NCI-H146 (cell line): ENCODE data around the gene NECAP2.
A peak's percentile ranks its signal among the peaks of the same experiment; 100 is the strongest.

ENCODE experiments used
- DNase-seq: peaks from one replicate; lab custom pipeline; 2025; lab: John Stamatoyannopoulos, UW

NECAP2 gene, protein sequence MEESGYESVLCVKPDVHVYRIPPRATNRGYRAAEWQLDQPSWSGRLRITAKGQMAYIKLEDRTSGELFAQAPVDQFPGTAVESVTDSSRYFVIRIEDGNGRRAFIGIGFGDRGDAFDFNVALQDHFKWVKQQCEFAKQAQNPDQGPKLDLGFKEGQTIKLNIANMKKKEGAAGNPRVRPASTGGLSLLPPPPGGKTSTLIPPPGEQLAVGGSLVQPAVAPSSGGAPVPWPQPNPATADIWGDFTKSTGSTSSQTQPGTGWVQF

DNA sequence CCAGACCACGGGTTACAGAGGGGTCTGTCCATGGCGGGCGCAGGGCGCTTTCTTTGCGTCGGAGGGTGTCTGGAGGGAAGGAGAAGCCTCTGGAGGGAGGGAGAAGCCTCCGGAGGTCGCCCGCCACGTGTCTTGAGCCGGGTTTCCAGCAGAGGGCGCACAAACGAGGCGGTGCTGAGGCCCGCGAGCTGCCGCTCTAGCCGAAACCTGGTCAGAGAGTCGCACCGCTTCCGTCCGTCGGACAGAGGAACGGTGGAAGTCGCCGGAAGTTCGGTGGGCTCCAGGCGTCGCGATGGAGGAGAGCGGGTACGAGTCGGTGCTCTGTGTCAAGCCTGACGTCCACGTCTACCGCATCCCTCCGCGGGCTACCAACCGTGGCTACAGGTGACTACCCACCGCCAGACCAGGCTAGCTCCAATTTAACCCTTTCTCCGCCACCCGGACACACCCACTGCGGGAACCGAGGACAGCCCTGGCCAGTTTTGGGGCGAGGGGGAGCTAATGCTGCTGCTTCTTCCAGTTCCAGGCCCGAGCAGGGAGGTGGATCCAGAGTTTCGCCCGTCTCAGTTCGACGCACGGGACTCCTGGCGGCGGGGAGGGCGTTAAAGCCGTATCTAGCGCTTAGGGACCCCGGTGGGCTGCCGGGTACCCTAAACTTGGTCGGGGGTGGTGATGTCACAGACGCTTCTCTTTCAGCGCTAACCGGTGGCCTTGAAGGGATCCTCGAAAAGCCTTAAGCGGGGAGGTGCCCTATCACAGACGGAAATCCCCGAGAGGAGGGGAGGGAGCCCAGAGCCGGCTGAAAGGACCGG, at the start of gene NECAP2:
TSS of gene NECAP2 (plus strand) at position 255 of the 812 bp plus-strand sequence. CDS start at position 293, 38 bp downstream.
- peak; percentile 85 for DNase-seq

DNA sequence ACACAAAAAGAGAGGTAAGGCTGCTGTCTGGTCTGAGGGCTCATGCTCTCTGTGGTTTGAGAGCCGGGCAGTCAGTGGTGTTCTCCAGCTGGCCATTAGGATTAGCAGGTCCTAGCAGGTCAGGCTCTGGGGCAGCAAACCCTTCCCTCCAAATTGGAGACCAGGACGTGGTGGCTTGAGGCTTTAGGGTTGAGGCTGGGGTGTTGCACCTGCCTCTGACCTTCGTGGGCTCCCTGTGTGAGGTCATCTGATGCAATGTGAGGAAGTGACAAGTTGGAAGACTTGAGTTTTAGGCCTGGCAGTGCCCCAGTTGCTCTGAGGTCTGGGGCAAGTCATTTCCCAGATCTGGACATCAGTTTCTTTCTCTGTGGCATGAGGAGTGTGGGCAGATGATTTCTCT, 49.1 kb upstream of the NECAP2 start:
- DNase-seq = no peak

DNA sequence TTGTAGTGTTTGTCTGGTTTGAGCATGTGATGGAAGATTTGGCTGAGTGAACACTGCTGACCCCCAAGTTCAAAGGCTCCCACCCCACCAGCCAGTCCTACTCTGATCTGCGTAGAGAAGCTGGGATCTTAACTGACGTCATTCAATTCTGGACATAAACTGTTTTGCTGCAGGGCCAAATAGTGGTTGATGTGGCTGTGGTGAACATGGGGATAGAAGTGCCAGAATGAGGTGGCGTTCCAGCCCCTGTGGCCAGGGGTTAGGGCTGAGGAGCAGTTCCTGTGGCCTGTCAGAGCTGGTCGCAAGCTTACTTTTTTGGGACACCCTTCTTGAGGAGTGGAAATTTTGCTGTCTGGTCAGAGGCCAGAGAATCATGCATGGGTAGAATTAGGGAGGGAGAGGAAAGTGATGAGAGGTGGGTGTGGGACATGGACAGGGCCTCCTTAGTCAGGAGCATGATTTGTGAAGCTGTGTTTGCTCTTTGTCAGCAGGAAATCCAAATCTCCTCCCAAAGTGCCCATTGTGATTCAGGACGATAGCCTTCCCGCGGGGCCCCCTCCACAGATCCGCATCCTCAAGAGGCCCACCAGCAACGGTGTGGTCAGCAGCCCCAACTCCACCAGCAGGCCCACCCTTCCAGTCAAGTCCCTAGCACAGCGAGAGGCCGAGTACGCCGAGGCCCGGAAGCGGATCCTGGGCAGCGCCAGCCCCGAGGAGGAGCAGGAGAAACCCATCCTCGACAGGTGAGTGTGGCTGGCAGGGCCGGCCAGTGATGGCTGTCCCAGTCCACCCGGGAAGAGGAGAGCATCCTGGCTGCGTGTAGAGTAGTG, 47.6 kb upstream of the NECAP2 start:
- DNase-seq = no peak

DNA sequence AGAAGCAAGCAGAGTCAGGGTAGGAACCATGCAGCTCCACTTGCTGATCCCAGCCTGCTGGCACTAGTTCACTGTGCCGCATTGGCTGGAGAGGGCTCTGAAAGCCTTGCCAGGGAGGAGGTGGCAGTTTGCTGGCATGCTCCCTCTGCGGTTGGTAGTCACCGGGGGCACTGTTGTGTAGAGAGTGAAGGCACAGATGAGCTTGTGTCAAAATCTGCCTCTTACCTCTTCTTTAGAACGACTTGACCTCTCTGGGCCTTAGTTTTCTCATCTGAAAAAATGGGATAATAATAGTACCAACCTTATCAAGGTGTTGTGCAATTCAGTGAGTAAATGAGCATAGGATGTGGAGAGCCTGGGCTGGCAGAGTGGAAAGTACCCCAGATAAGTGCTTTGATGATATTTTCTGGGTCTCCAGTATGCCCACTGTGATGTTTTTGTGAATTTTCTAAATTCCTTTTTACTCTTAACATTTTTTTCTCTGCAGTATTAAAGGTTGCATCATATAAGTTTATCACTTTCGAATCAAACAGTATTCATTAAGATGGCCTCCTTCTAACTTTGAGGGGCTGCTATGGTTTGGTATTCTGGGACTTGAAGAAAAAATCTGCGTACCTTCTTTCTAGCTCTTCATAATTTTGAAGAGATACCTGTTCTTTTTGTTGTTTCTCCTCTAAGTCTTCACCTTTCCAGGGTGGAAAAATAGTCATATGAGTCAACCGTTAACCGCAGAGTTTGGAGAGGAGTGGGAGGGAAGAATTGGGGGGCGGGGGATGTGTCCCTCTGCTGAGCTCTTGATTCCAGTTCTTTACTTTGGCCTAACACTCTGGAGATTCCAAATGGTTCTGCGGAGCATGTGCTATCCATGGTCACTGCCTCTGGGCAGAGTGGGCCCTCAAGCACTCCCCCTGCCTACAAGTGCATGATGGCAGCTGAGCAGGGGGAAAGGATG, 46.7 kb upstream of the NECAP2 start:
- no peak for DNase-seq

DNA sequence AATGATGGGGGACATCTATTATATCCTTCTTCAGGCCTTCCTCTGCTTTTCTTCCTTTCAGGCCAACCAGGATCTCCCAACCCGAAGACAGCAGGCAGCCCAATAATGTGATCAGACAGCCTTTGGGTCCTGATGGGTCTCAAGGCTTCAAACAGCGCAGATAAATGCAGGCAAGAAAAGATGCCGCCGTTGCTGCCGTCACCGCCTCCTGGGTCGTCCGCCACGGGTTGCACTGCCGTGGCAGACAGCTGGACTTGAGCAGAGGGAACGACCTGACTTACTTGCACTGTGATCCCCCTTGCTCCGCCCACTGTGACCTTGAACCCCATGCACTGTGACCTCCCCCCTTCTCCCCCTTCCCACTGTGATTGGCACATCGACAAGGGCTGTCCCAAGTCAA, 45.5 kb upstream of the NECAP2 start:
- no peak for DNase-seq

DNA sequence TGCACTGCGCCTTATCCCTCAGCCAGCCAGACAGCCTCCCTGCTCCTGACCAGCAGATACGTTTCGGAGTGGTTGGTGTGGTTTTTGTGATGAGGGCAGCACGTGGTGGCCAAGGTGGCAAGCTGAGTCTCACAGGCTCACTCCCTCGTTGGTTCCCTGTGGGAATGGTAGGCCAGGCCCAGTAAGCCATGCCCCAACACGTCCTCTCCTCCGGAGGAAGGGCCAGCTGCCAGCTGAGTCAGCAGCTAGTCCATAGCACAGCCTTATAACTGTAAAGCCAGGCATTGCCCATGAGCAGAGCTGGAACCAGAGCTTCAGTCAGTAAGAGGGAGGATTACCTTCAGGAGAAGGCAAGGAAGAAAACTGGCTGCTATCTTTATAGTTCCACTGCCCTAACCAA, 43.9 kb upstream of the NECAP2 start:
- no peak for DNase-seq

DNA sequence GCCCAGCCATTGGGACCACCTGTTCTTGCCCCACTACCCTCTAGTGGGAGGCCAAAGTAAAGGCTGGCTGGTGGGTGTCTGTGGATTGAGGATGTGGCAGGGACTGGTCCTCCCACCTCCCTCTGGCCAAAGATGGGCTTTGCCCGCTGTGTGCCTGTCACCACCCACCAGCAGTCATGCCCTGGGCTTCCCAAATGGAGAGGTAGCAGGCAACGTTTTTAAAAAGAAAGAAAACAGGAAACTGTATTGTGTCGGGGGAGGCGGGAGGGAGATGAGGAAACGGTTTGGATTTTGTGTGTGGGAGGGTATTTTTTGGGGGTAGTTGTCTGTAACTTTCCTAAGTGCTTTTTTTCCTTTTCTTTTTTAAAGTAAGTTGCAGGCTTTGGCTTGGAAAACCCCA, 43.4 kb upstream of the NECAP2 start:
- no peak for DNase-seq

DNA sequence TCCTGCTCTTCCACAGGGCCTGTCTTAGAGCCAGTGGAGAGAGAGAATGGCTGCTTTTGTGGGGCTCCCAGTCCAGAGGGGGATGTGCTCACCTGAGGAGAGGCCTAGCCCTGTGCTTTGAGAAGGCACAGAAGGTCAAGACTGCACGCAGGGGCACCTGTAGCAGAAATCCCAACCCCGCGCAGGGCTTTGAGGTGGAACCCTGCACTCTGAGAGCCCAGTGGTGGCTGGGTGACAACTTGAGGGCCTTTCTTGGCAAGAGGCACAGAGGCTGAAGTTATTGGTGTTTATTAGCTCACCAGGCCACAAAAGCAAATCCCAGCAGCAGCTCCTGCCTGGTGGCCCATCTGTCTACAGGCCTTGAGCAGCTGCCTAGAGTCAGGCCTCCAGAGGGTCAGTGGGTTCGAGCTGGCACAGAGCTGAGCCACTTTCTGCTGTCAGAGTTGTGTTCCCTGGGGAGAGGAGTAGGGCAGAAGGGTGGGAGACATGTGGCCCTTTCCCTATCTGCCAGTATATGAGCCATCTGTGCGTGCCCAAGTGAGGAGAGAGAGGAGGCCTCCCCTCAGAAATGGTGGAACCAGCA, 42.1 kb upstream of the NECAP2 start:
- no peak for DNase-seq

DNA sequence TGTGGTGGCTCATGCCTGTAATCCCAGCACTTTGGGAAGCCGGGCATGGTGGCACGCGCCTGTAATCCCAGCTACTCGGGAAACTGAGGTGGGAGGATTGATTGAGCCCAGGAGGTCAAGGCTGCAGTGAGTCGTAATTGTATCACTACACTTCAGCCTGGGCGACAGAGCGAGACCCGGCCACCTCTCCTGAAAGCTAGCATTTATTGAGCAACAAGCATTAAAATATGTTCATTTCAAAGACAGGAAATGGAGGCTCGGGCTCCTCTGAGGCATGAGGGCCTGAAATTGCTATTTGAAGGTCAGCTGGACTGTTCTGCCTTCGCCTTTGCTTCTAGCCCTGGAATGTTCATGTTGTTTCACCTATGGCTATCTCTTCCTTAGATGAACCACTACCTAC, 37.8 kb upstream of the NECAP2 start:
- DNase-seq = no peak

DNA sequence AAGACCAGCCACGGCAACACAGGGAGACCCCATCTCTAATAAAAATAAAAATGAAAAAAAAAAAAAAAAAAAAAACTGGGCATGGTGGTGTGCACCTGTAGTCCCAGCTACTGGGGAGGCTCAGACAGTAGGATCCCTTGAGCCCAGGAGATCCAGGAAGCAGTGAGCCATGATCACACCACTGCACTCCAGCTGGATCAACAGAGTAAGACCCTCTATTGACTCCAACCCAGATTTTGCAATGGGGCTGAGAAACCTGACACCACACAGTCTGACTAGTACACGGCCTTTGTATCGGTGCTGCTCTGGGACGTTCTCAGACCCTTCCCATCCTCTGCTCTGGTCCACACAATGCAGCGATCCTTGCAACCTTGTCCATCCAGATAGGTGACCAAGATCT, 35.1 kb upstream of the NECAP2 start:
- DNase-seq = no peak

DNA sequence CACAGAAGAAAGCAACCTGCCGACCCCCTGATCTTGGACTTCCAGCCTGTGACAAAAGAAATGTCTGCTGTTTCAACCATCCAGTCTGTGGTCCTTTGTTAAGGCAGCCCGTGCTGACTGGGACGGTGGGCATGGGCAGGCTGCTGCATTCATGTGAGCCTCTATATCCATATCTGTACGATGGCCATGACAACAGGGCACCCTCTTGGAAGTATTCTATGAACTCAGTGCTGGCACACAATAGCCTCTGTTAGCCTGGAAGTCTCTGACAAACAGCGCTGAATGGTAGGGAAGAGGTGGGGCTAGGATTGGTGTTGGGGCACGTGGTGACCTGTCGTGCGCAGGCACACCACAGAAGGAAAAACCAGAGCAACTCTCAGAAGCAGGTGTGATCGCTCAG, 33.7 kb upstream of the NECAP2 start:
- DNase-seq = no peak

DNA sequence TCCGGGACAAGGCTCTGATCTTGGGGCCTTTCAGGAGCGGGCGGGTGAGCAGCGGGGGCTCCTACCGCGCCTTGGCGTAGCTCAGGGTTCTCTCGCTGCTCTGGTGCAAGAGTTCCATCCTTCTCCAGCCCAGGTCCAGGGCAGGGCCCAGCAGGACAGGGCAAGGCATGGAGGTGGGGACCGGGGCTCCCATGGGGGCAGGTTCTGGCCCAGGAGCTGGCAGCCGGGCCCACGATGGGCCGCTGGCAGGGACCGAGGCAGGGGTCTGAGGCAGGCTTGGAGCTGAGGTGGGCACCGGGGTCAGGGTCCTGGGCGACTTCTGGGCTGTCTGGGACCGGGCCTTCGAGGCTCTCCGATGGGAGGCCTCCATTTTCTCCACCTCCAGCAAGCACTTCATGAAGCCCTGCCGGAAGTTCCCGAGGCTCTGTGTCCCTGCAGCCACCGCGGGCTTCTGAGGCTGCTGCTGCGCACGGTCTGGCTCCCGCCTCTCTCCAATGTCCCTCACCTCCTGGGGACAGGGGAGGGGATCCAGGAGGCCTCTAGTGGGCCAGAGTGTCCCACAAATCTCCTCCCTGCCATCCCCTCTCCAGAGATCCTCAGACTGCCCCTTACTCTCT, 30.9 kb upstream of the NECAP2 start:
- DNase-seq = no peak

DNA sequence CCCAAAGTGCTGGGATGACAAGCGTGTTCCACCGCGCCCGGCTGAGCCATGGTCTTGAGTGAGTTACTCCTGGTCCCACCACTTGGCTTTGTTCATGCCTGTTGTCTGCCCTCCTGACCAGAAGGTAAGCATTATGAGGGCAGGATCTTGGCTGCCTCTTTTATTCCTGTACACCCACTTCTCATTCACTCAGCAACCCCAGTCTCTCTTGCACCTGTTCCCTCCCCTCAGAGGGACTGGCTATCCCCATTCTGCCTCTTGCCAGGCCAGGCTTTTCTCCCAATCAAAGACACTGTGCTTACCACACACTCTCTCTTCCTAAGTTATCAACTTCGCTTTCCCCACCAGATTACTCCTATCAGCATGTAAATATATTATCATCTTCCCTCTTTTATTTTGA, 29.7 kb upstream of the NECAP2 start:
- DNase-seq = no peak

DNA sequence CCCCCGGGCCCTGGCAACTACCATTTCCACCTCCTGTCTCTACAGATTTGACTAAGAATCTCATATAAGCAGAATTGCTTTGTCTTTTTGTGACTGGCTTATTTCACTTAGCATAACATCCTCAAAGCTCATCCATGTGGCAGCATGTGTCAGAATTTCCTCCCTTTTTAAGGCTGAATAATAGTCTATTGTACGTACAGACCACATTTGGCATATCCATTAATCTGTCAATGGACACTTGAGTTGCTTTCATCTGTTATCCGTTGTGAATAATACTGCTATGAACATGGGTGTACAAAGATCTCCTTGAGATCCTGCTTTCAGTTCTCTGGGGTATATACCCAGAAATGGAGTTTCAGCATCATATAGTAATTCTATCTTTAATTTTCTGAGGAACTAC, 27.3 kb upstream of the NECAP2 start:
- no peak for DNase-seq

DNA sequence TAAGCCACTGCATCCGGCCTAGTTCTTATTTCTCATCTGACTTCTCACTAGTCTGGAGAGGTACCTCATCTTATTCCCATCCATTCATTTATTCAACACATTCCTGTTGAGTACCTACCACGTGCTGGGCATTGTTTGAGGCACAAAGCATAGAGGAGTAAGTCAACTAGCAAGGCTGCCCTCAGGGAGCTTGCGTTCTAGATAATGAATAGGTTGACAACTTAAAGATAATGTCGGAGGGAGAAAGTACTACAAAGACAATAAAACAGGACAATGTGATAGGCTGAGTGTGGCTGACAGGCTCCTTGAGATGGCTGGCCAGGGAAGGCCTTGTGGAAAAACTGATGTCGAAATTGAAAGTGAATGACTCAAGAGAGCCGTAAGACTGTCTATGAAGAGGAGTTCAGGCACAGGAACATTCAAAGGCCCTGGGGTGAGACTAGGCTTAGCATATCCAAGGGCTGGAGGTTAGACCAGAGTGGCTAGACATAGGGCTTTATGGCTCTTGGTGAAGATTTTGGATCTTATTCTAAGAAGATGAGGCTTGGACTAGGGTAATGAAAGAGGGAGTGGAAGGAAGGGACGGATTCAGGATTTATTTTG, 21.6 kb upstream of the NECAP2 start:
- DNase-seq = no peak

DNA sequence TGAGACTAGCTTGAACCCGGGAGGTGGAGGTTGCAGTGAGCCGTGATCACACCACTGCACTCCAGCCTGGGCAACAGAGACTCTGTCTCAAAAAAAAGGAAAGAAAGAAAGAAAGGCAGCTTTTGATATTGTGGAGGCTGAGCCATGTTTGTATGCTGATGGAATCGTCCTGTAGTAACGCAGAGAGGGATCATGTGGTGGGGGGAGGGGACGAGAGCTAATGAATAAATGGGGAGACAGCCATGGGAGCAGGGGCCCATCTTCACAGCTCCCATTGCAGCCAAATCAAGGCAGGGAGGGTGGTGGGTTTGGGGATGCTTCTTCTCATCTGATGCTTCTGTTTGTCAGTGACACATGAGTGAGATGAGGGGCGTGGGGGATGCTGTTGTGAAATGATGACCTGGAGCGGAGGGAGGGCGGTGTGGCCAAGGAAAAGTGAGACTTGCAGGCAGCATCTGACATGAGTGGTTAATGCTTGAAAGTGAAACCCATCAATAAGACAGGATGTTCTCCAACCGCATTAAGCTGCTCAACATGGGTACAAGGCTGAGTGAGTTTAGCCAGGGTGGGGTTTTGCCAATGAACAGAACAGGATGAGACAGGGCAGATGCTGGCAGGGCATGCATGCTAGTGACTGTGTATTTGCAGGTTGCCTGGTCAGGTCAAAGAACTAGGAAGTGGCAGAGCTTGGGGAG, 20.0 kb upstream of the NECAP2 start:
- DNase-seq = no peak

DNA sequence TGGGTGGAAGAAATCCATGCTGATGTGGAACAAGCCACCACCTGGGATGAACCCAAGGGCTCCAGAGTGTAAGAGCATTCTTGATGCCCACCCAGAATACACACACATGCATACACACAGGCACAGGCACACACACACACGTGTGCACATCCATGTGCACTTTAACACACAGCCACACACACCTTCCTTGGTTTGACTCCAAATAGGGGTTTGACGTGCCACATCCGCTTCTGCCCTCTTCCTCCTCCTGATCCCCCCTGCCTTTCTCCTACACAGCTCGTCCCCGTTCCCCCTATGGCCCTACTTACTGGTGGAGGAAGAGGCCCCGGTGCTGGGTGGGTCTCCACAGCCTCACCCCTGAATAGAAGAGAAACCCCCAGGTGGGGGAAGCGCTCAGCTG, 19.3 kb upstream of the NECAP2 start:
- DNase-seq = no peak

DNA sequence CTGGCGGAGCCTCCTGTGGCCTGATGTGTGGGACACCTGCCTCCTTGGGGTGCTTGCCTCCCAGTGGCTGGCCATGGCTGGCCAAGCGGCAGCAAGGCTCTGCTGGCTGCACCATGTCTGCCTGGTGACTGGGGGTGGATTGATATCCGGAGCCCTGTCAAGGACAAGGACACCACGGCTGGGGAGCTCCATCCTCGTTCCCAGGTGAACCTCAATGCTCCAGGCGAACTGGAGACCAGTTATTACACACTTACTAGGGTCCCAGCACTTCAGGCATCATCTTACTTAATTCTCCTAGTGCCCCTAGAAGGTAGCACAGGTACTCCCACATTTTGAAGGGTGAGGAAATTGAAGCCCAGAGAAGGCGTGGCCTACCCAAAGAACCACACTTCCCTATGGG, 18.5 kb upstream of the NECAP2 start:
- DNase-seq = no peak

DNA sequence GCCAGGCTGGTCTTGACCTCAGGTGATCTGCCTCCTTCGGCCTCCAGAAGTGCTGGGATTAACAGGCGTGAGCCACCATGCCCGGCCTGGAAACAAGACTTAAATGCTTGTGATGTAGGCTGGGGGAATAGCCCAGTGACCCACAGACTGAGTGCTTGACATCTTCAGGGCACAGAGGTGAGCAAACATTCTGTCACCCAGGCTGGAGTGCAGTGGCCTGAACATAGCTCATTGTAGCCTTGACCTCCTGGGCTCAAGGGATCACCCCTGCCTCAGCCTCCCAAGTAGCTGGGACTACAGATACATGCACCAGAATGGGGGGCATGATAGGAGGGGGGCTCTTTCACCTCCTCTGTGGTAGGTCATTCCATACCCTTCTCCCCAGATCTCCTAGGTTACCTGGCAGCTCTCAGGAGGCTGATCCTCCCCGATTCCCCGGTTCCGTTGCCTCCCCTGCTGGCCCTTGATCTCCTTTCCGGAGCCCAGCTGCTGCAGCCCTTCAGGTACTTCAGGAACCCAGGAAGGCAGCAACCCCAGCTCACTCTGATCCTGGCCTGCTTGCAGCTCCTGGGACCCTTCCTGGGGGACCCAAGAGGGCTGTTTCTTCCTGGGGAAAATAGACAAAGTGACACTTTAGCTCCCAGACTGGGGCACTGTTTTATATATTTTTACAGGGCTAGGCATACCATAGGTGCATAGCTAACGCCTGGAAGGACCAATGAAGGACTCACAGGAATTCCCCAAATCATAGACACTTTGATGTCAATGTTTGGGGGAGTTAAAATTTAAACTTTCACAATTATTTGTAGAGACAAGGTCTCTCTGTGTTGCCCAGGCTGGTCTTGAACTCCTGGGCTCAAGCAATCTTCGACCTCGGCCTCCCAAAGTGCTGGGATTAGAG, 15.1 kb upstream of the NECAP2 start:
- no peak for DNase-seq
